Left ventricle myocardium inferior (tissue), 1 donor: ENCODE measurements around the gene TMED6. TPM values are rescaled to one million over a fixed set of nuclear protein-coding genes. Genes with fewer than 3 reads are reported as not detected.

Experiments
- DNase-seq: peaks from one replicate; pipeline ENCODE4 v3.0.0-alpha.2; 2020
- H3K27ac ChIP-seq: fragments of 200-600 bp; replicated peaks from 2 replicates; pipeline ENCODE4 v1.8.0; 2021
- H3K27me3 ChIP-seq: fragments of 200-600 bp; 2 replicates; pipeline ENCODE4 v1.8.0; 2021; ENCODE audit warnings: low read depth
- H3K36me3 ChIP-seq: fragments of 200-600 bp; 2 replicates; pipeline ENCODE4 v1.8.0; 2021
- H3K4me1 ChIP-seq: fragments of 200-600 bp; 2 replicates; pipeline ENCODE4 v1.8.0; 2021
- H3K4me3 ChIP-seq: fragments of 200-600 bp; 2 replicates; pipeline ENCODE4 v1.8.0; 2021; ENCODE audit warnings: mild to moderate bottlenecking, moderate library complexity
- H3K9me3 ChIP-seq: fragments of 200-600 bp; replicated peaks from 2 replicates; pipeline ENCODE4 v1.8.0; 2021
- intact Hi-C: fragments of 100-400 bp; cut with micrococcal nuclease; formaldehyde crosslinking; loops from one replicate; pipeline ENCODE4 v1.11.0; 2022
- total RNA-seq: library from RNA; stranded (reverse); fragmentation: NEBNext Ultra II Directional; extraction: Animal tissue kit (Norgen Biotek cat#: 25700); gene quantifications from one replicate; pipeline ENCODE4 v1.2.1, GENCODE V29; 2021
- TF ChIP-seq, protein P1 (sequence below): fragments of 200-600 bp; IDR thresholded peaks from 2 replicates; pipeline ENCODE4 v1.8.0; 2021; ENCODE audit warnings: antibody characterized with exemption, mild to moderate bottlenecking, borderline replicate concordance
- donor health status: DM: no; HTN: yes; CAD: no; lungs with severe emphysema.

Gene TMED6
- total RNA-seq, 1 donor from 2014 or later, result not detected

GRCh38 chr16:69294051-69294450 lies 57.5 kb downstream of the TMED6 start:
- no peak overlapping the region for H3K4me3 ChIP-seq
- intact Hi-C loops, result no loop called here
- TF ChIP-seq, protein P1, sequence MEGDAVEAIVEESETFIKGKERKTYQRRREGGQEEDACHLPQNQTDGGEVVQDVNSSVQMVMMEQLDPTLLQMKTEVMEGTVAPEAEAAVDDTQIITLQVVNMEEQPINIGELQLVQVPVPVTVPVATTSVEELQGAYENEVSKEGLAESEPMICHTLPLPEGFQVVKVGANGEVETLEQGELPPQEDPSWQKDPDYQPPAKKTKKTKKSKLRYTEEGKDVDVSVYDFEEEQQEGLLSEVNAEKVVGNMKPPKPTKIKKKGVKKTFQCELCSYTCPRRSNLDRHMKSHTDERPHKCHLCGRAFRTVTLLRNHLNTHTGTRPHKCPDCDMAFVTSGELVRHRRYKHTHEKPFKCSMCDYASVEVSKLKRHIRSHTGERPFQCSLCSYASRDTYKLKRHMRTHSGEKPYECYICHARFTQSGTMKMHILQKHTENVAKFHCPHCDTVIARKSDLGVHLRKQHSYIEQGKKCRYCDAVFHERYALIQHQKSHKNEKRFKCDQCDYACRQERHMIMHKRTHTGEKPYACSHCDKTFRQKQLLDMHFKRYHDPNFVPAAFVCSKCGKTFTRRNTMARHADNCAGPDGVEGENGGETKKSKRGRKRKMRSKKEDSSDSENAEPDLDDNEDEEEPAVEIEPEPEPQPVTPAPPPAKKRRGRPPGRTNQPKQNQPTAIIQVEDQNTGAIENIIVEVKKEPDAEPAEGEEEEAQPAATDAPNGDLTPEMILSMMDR, result no peak
- H3K27me3 ChIP-seq, result no peaks in the 10 kb centered on the region
- no peaks in the 10 kb centered on the region for H3K36me3 ChIP-seq
- no peak for DNase-seq
- no peaks in the 10 kb centered on the region for H3K4me1 ChIP-seq
- no peak overlapping the region for H3K27ac ChIP-seq
- no peaks in the 10 kb centered on the region for H3K9me3 ChIP-seq

- H3K36me3 ChIP-seq, result no peaks in the 10 kb centered on the region
- DNase-seq, result no peak
- H3K9me3 ChIP-seq, result no peaks in the 10 kb centered on the region
- intact Hi-C loops, result no loop called here
- TF ChIP-seq, protein P1, result no peak
- no peak overlapping the region for H3K4me3 ChIP-seq
- no peaks in the 10 kb centered on the region for H3K4me1 ChIP-seq
- H3K27me3 ChIP-seq, result no peaks in the 10 kb centered on the region
- H3K27ac ChIP-seq, result no peak overlapping the region
Observed at GRCh38 chr16:69293401-69293800, 58.2 kb downstream of the TMED6 start.

Other genes with a start within 250 kb of the TMED6 start
- 0.27 TPM for gene HAS3, start 246.1 kb downstream of the TMED6 start, total RNA-seq
- gene CHTF8, start 219.2 kb downstream of the TMED6 start, total RNA-seq, result 52.4 TPM
- 30.4 TPM for gene UTP4, start 219.1 kb downstream of the TMED6 start, total RNA-seq
- 10.2 TPM for gene SNTB2, start 164.6 kb downstream of the TMED6 start, total RNA-seq
- gene VPS4A, start 40.4 kb downstream of the TMED6 start, total RNA-seq, result 27.4 TPM
- 6.0 TPM for gene PDF, start 21.2 kb downstream of the TMED6 start, total RNA-seq
- 24.1 TPM for gene COG8, start 12.2 kb downstream of the TMED6 start, total RNA-seq
- gene NIP7, start 12.0 kb downstream of the TMED6 start, total RNA-seq, result 8.2 TPM
- 25.0 TPM for gene TERF2, start 34.2 kb upstream of the TMED6 start, total RNA-seq
- 69.0 TPM for gene CYB5B, start 72.8 kb upstream of the TMED6 start, total RNA-seq
- 13.9 TPM for gene NFAT5, start 214.2 kb upstream of the TMED6 start, total RNA-seq